ENCODE data around the gene AUTS2. TPM values are rescaled to one million over a fixed set of nuclear protein-coding genes. Genes with fewer than 3 reads are reported as not detected.

The AUTS2 gene
- total RNA-seq, 1 experiment from 2014 or later = 256 TPM

DNA sequence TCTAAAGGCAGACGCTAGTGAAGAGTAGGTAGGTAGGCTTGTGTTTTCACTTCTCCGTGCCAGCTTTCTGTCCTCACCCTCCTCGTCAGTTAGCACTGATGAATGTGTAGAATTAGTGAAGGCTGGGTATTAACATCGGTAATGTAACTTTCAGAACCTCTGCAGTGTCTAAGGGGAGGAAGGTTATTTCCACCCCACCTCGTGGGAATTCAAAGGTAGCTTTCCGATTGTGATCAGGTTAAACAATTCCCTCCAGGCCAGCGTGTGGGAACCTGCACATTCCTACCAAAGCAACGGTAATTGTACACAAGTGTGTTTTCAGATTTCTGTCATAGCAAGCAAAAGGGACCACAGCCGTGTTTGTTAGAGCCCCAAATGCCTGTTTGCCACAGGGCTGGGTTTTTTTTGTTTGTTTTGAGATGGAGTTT is 1128.7 kb downstream of the AUTS2 start:
- Histone ChIP-seq H3K18ac (ENCODE audit: insufficient read length, low read depth, low read length) (no peak overlapping the region), H2BK120ac (ENCODE audit: low read depth, low read length, poor library complexity, severe bottlenecking) (no peak overlapping the region), H3K79me1 (ENCODE audit: insufficient read depth, low read depth, low read length, poor library complexity, severe bottlenecking) (peaks cover 15% of the 10 kb centered on the region), H4K8ac (replicated peaks; ENCODE audit: insufficient read length, low read depth, low read length) (no peak overlapping the region), H3K56ac (ENCODE audit: insufficient read length, low read depth, low read length) (no peak overlapping the region), H2BK5ac (ENCODE audit: insufficient read length, low read length) (no peak overlapping the region), H3K9me3 (ENCODE audit: control insufficient read depth, low read depth, low read length) (no peaks in the 10 kb centered on the region), H2BK15ac (ENCODE audit: low read depth, low read length) (no peak overlapping the region), H2BK12ac (ENCODE audit: insufficient read length, low read depth, low read length) (no peak overlapping the region), H3K9ac (ENCODE audit: extremely low read depth, insufficient read length, low read length) (no peak overlapping the region), H3K27ac (ENCODE audit: insufficient read length, low read depth, low read length) (no peak overlapping the region), H3K4me1 (ENCODE audit: insufficient read depth, low read length) (peaks cover 21% of the 10 kb centered on the region), H3K27me3 (ENCODE audit: insufficient read depth, low read length) (no peaks in the 10 kb centered on the region), H2AFZ (ENCODE audit: low read length) (no peak overlapping the region), H3K23me2 (ENCODE audit: insufficient read length, low read depth, low read length, poor library complexity, severe bottlenecking) (peaks cover 2% of the 10 kb centered on the region), H4K20me1 (ENCODE audit: control insufficient read depth, insufficient read depth, insufficient read length) (no peaks in the 10 kb centered on the region), H4K91ac (ENCODE audit: insufficient read length, low read depth, low read length) (no peak overlapping the region), H2BK20ac (ENCODE audit: low read depth, low read length, poor library complexity, severe bottlenecking) (no peak overlapping the region), H3K23ac (ENCODE audit: insufficient read length, low read depth, low read length) (no peak overlapping the region), H3K4me2 (ENCODE audit: insufficient read depth, insufficient read length, low read length) (no peak overlapping the region), H3K4ac (ENCODE audit: low read depth, low read length) (no peak overlapping the region), H4K5ac (ENCODE audit: insufficient read length, low read depth, low read length) (no peak overlapping the region), H3T11ph (ENCODE audit: low read length) (no peak overlapping the region), H2AK5ac (ENCODE audit: insufficient read length, low read length) (no peak overlapping the region), H3K14ac (ENCODE audit: insufficient read depth, low read length) (no peak overlapping the region), H3K79me2 (ENCODE audit: insufficient read depth, low read length) (peaks cover 21% of the 10 kb centered on the region; the same call in 1 of the 2 replicates)
- Mint-ChIP-seq H3K36me3 (ENCODE audit: insufficient read depth in 1 of 3, low read depth in 3 of 3) (peaks cover 16 to 38% (median 36%) of the 10 kb centered on the region in 3 experiments), H3K4me3 (no peak overlapping the region), H3K9me3 (peaks cover 4 to 6% of the 10 kb centered on the region in 2 experiments; a peak in 1 of 5 replicates), H3K27me3 (ENCODE audit: low read depth) (no peaks in the 10 kb centered on the region), H3K27ac (peak overlapping the region; percentile 7 to 96 (median 36); a peak in 4 of 7 replicates), H3K4me1 (peaks cover 81 to 89% of the 10 kb centered on the region in 2 experiments)
- no CpG with 5 or more reads among the region's 9 CpGs for WGBS (ENCODE audit: extremely low coverage, insufficient read length, low lambda C conversion rate)
- DNase-seq = no peak
- TF ChIP-seq, protein P1, sequence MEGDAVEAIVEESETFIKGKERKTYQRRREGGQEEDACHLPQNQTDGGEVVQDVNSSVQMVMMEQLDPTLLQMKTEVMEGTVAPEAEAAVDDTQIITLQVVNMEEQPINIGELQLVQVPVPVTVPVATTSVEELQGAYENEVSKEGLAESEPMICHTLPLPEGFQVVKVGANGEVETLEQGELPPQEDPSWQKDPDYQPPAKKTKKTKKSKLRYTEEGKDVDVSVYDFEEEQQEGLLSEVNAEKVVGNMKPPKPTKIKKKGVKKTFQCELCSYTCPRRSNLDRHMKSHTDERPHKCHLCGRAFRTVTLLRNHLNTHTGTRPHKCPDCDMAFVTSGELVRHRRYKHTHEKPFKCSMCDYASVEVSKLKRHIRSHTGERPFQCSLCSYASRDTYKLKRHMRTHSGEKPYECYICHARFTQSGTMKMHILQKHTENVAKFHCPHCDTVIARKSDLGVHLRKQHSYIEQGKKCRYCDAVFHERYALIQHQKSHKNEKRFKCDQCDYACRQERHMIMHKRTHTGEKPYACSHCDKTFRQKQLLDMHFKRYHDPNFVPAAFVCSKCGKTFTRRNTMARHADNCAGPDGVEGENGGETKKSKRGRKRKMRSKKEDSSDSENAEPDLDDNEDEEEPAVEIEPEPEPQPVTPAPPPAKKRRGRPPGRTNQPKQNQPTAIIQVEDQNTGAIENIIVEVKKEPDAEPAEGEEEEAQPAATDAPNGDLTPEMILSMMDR (conservative IDR thresholded peaks at IDR 0.05) = no peak

Data from H9 (cell line).